ENCODE data around the gene ANXA6.

ANXA6 gene

DNA sequence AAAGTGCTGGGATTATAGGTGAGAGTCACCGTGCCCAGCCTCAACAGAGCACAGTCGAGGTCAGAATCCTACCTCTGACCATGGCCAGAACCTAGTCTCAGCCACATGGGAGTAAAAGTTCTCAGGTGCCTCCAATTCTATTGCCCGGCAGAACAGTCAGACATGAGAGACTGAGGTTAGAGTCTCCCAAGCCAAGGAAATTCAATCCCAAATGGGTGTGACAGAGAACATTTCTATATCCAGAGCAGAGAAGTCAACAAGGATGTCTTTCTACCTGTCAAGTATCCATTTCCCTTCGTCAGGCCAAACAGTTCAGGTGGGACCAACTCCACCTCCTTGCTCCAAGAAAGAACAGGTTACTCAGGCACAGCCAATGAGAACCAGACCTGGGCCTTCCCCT lies 10.5 kb downstream of the ANXA6 start:
- DNase-seq (ENCODE audit: low read depth, low spot score): no peak
- no peak overlapping the region for H3K4me3 ChIP-seq (ENCODE audit: low read depth, low read length)
- in situ Hi-C loops (cut with HindIII; ENCODE audit: low sequenced_read_pairs): no loop called here
- TF ChIP-seq, protein P1, sequence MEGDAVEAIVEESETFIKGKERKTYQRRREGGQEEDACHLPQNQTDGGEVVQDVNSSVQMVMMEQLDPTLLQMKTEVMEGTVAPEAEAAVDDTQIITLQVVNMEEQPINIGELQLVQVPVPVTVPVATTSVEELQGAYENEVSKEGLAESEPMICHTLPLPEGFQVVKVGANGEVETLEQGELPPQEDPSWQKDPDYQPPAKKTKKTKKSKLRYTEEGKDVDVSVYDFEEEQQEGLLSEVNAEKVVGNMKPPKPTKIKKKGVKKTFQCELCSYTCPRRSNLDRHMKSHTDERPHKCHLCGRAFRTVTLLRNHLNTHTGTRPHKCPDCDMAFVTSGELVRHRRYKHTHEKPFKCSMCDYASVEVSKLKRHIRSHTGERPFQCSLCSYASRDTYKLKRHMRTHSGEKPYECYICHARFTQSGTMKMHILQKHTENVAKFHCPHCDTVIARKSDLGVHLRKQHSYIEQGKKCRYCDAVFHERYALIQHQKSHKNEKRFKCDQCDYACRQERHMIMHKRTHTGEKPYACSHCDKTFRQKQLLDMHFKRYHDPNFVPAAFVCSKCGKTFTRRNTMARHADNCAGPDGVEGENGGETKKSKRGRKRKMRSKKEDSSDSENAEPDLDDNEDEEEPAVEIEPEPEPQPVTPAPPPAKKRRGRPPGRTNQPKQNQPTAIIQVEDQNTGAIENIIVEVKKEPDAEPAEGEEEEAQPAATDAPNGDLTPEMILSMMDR (IDR thresholded peaks at IDR 0.05; ENCODE audit: low read depth, low read length): no peak

DNA sequence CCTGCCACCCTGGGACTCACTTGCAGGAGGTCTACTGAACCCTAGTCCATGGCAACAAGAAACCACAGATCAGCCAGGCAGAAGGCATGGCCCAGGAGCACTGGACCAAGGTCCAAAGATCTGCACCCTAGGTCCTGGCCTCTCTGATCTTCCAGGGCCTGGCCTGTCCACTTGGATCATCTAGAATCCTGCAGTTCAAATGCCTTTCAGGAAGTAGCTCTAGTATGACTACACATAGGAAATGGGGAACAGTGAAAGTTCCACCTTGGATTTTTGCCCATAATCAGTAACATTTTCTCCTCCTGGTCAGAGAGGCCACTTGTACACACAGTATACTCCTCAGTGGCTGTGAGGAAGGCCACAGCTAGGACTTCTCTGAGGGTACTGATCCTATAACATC lies 11.5 kb downstream of the ANXA6 start:
- TF ChIP-seq, protein P1 (IDR thresholded peaks at IDR 0.05; ENCODE audit: low read depth, low read length): no peak
- DNase-seq (ENCODE audit: low read depth, low spot score): no peak
- no peak overlapping the region for H3K4me3 ChIP-seq (ENCODE audit: low read depth, low read length)
- in situ Hi-C loops (cut with HindIII; ENCODE audit: low sequenced_read_pairs): no loop called here

DNA sequence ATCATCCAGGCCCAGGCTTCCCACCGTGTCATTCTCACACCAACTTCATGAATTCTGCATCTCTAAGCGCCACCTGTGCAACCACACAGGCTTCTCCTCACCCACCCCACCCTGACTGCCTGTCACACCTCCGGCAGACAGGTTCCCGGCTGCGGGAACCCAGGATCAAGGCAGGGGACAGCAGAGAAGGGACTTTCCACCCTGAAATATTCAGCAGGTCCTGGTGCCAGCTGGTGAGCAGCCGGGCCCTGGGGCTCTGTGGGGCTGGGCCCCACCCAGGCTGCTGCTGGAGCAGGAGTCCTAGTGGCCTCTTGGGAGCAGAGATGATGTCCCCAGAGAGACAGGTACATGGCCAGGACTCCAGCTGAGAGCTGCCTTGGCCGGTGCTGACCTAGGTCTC lies 12.7 kb downstream of the ANXA6 start:
- no peak for DNase-seq (ENCODE audit: low read depth, low spot score)
- H3K4me3 ChIP-seq (ENCODE audit: low read depth, low read length): no peak overlapping the region
- in situ Hi-C loops (cut with HindIII; ENCODE audit: low sequenced_read_pairs): no loop called here
- TF ChIP-seq, protein P1 (IDR thresholded peaks at IDR 0.05; ENCODE audit: low read depth, low read length): no peak

DNA sequence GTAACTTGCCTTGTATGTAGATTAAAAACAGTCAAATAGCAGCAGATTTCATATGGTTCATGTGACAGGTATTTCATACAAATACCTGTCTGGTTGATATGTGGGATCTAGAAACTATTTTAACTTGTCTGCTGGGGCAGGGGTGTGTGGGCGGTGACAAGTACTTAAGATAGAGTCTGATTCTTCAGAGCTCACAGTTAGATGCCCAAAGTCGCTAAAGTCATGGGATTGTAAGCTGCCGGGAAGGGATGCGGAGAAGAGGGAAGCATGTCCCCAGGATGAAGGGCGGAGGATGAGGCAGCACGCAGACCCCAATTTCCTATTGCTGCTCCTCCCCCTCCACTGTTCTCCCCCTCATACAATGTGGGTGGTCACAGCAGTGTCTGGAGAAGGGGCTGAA lies 13.3 kb downstream of the ANXA6 start:
- H3K4me3 ChIP-seq (ENCODE audit: low read depth, low read length): no peak overlapping the region
- TF ChIP-seq, protein P1 (IDR thresholded peaks at IDR 0.05; ENCODE audit: low read depth, low read length): no peak
- in situ Hi-C loops (cut with HindIII; ENCODE audit: low sequenced_read_pairs): no loop called here
- DNase-seq (ENCODE audit: low read depth, low spot score): no peak

DNA sequence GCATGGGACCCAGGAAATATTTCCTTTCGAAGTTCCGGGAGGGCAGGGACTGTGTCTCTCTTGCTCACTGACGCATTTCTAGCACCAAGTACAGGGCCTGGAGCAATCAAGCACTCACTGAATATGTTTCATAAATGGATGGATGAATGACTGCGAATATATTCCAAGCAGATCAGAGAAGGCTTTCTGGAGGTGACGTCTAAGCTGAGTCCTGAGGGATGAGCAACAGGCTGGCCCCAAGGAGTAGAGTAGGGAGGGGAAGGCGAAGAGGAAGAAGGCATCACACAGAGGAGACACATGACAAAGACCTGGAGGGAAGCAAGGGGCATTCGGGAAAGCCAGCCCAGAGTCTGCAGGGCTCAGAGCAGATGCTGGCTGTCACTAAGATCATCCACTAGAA lies 13.9 kb downstream of the ANXA6 start:
- TF ChIP-seq, protein P1 (IDR thresholded peaks at IDR 0.05; ENCODE audit: low read depth, low read length): no peak
- in situ Hi-C loops (cut with HindIII; ENCODE audit: low sequenced_read_pairs): no loop called here
- H3K4me3 ChIP-seq (ENCODE audit: low read depth, low read length): no peak overlapping the region
- no peak for DNase-seq (ENCODE audit: low read depth, low spot score)

DNA sequence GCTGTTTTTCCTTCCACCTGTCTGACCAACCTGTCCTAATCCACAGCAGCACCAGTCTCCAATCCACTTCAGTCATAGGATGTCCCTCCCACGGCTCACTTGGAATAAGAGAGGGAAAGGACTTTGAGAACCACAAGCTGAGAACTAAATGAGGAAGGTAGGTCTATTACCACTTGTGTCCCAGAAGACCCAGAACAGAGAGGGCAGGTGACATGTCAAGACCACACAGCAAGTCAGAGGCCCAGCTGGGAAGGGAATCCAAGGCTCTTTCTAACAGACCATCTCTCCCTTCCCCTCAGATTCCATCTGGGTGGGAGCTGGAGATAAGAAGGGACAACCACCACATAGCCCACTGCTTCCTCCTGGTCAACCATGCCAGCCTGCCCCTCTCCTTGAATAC lies 14.6 kb downstream of the ANXA6 start:
- DNase-seq (ENCODE audit: low read depth, low spot score): no peak
- in situ Hi-C loops (cut with HindIII; ENCODE audit: low sequenced_read_pairs): no loop called here
- no peak overlapping the region for H3K4me3 ChIP-seq (ENCODE audit: low read depth, low read length)
- TF ChIP-seq, protein P1 (IDR thresholded peaks at IDR 0.05; ENCODE audit: low read depth, low read length): no peak

DNA sequence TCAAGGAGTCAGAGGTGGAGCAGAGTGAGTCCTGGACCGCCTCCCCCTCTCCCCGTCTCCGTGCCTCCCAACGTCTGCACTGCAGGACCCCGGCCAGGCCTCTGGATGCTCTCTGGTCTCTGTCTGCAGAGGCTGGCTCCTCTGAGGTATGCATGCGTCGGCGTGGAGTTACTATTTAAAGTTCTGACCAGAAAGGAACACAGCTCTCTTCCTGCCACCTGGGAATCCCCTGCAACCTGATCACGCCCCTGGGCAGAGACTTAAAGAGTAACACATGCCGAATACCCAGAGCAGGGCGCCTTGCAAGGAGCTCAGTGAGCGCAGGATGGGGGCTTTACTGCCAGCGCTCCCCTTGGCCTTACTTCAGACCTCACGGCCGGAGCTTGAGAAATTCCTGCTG lies 16.0 kb downstream of the ANXA6 start:
- in situ Hi-C loops (cut with HindIII; ENCODE audit: low sequenced_read_pairs): no loop called here
- TF ChIP-seq, protein P1 (IDR thresholded peaks at IDR 0.05; ENCODE audit: low read depth, low read length): no peak
- no peak overlapping the region for H3K4me3 ChIP-seq (ENCODE audit: low read depth, low read length)
- peak; percentile 39 for DNase-seq (ENCODE audit: low read depth, low spot score)
